ENCODE measurements around the gene SSX3. TPM values are rescaled to one million over a fixed set of nuclear protein-coding genes. Genes with fewer than 3 reads are reported as not detected.

The SSX3 gene
- total RNA-seq, 1 experiment from 2014 or later: not detected

- ChIA-PET POLR2A (no interaction called here), CTCF (no interaction called here)
- Mint-ChIP-seq H3K9me3 (no peaks in the 10 kb centered on the region), H3K27me3 (ENCODE audit: low read depth) (no peaks in the 10 kb centered on the region), H3K4me1 (no peaks in the 10 kb centered on the region), H3K36me3 (no peaks in the 10 kb centered on the region), H3K27ac (no peak overlapping the region), H3K4me3 (no peak overlapping the region)
- TF ChIP-seq AFF4 (CRISPR knock-in tag; IDR thresholded peaks at IDR 0.05; ENCODE audit: borderline replicate concordance) (no peak), AR (CRISPR knock-in tag; IDR thresholded peaks at IDR 0.05) (no peak), SMAD4 (CRISPR knock-in tag; IDR thresholded peaks at IDR 0.05) (no peak), USF1 (CRISPR knock-in tag; IDR thresholded peaks at IDR 0.05) (no peak), FOXP4 (CRISPR knock-in tag; IDR thresholded peaks at IDR 0.05) (no peak), ZNF317 (CRISPR knock-in tag; IDR thresholded peaks at IDR 0.05; ENCODE audit: borderline replicate concordance, low read depth) (no peak), JAZF1 (CRISPR knock-in tag; IDR thresholded peaks at IDR 0.05) (no peak), SMAD3 (CRISPR knock-in tag; IDR thresholded peaks at IDR 0.05; ENCODE audit: borderline replicate concordance) (no peak), ZNF396 (CRISPR knock-in tag; IDR thresholded peaks at IDR 0.05; ENCODE audit: borderline replicate concordance) (no peak), ZBTB21 (CRISPR knock-in tag; IDR thresholded peaks at IDR 0.05; ENCODE audit: borderline replicate concordance) (no peak)
- TF ChIP-seq, protein P1, sequence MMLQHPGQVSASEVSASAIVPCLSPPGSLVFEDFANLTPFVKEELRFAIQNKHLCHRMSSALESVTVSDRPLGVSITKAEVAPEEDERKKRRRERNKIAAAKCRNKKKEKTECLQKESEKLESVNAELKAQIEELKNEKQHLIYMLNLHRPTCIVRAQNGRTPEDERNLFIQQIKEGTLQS (CRISPR knock-in tag; conservative IDR thresholded peaks at IDR 0.05): no peak
- TF ChIP-seq, protein P2, sequence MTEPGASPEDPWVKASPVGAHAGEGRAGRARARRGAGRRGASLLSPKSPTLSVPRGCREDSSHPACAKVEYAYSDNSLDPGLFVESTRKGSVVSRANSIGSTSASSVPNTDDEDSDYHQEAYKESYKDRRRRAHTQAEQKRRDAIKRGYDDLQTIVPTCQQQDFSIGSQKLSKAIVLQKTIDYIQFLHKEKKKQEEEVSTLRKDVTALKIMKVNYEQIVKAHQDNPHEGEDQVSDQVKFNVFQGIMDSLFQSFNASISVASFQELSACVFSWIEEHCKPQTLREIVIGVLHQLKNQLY (CRISPR knock-in tag; IDR thresholded peaks at IDR 0.05): no peak
- no peak for DNase-seq (ENCODE audit: low spot score)
- no peak for ATAC-seq
Observed at GRCh38 chrX:48306175-48306574, 50.3 kb downstream of the SSX3 start.

Other genes starting within 250 kb of the SSX3 start
- gene SPACA5B, start 226.1 kb downstream of the SSX3 start, total RNA-seq (2021): not detected in 3 replicates
- gene SSX5, start 159.9 kb downstream of the SSX3 start, total RNA-seq (2021): not detected in 3 replicates
- gene SSX1, start 101.3 kb downstream of the SSX3 start, total RNA-seq (2021): 0.34 TPM in 1 of 3 replicates, not detected in the others
- gene SSX4, start 26.8 kb upstream of the SSX3 start, total RNA-seq (2021): 0.17 TPM in 1 of 3 replicates, not detected in the others
- gene SSX4B, start 55.3 kb upstream of the SSX3 start, total RNA-seq (2021): 0.17 TPM in 1 of 3 replicates, not detected in the others
- gene SLC38A5, start 113.6 kb upstream of the SSX3 start, total RNA-seq (2021): 30.9 to 50.6 TPM (median 34.6 TPM) in 3 replicates
- gene FTSJ1, start 119.5 kb upstream of the SSX3 start, total RNA-seq (2021): 50.2 to 54.5 TPM (median 53.9 TPM) in 3 replicates
- gene PORCN, start 152.3 kb upstream of the SSX3 start, total RNA-seq (2021): 16.4 to 19.7 TPM (median 16.9 TPM) in 3 replicates
- gene EBP, start 165.1 kb upstream of the SSX3 start, total RNA-seq (2021): 129 to 145 TPM (median 138 TPM) in 3 replicates
- 7.5 to 10.2 TPM (median 9.9 TPM) in 3 replicates for gene TBC1D25, start 183.0 kb upstream of the SSX3 start, total RNA-seq (2021)
- 97.7 to 148 TPM (median 99.6 TPM) in 3 replicates for gene RBM3, start 217.8 kb upstream of the SSX3 start, total RNA-seq (2021)
- gene WDR13, start 240.8 kb upstream of the SSX3 start, total RNA-seq (2021): 28.0 to 37.4 TPM (median 30.4 TPM) in 3 replicates

Measured in WTC11 (cell line).